Measurements from ENCODE around the gene SLC7A6OS.
A peak's percentile ranks its signal among the peaks of the same experiment; 100 is the strongest.

SLC7A6OS gene

GRCh38 chr16:68310774-68311511 lies at the start of gene SLC7A6OS, which contains the start of gene PRMT7:
Gene SLC7A6OS (minus strand): TSS chr16:68310946. CDS start chr16:68310926, 20 bp downstream.
Gene PRMT7 (plus strand): TSS chr16:68311019. CDS start chr16:68315980, 4,961 bp downstream.
- DNase-seq (ENCODE audit: low read depth) = peak; percentile 83

- no peak for DNase-seq (ENCODE audit: low read depth)
These were observed 48.8 kb upstream of the SLC7A6OS start for GRCh38 chr16:68359398-68360191.

GRCh38 chr16:68358951-68359350 lies 48.2 kb upstream of the SLC7A6OS start:
- DNase-seq (ENCODE audit: low read depth) = no peak

- DNase-seq (ENCODE audit: low read depth) = no peak
These were observed 47.2 kb upstream of the SLC7A6OS start for GRCh38 chr16:68357923-68358322.

GRCh38 chr16:68357521-68357922 lies 46.8 kb upstream of the SLC7A6OS start:
- DNase-seq (ENCODE audit: low read depth) = no peak

GRCh38 chr16:68356919-68357286 lies 46.2 kb upstream of the SLC7A6OS start:
- no peak for DNase-seq (ENCODE audit: low read depth)

- DNase-seq (ENCODE audit: low read depth) = peak; percentile 37
These were observed 45.6 kb upstream of the SLC7A6OS start for GRCh38 chr16:68356249-68356918.

GRCh38 chr16:68355447-68356248 lies 44.9 kb upstream of the SLC7A6OS start:
- DNase-seq (ENCODE audit: low read depth) = no peak

GRCh38 chr16:68354816-68355215 lies 44.1 kb upstream of the SLC7A6OS start:
- no peak for DNase-seq (ENCODE audit: low read depth)

GRCh38 chr16:68353366-68353765 lies 42.6 kb upstream of the SLC7A6OS start:
- DNase-seq (ENCODE audit: low read depth) = no peak

GRCh38 chr16:68351991-68352431 lies 41.3 kb upstream of the SLC7A6OS start:
- no peak for DNase-seq (ENCODE audit: low read depth)

GRCh38 chr16:68351463-68351862 lies 40.7 kb upstream of the SLC7A6OS start:
- no peak for DNase-seq (ENCODE audit: low read depth)

- DNase-seq (ENCODE audit: low read depth) = no peak
These were observed 40.1 kb upstream of the SLC7A6OS start for GRCh38 chr16:68350813-68351350.

- DNase-seq (ENCODE audit: low read depth) = no peak
These were observed 39.2 kb upstream of the SLC7A6OS start for GRCh38 chr16:68349838-68350410.

- DNase-seq (ENCODE audit: low read depth) = no peak
These were observed 38.1 kb upstream of the SLC7A6OS start for GRCh38 chr16:68348639-68349445.

- DNase-seq (ENCODE audit: low read depth) = no peak
These were observed 36.9 kb upstream of the SLC7A6OS start for GRCh38 chr16:68347605-68348004.

- DNase-seq (ENCODE audit: low read depth) = no peak
These were observed 36.2 kb upstream of the SLC7A6OS start for GRCh38 chr16:68346892-68347480.

GRCh38 chr16:68345958-68346635 lies 35.4 kb upstream of the SLC7A6OS start:
- DNase-seq (ENCODE audit: low read depth) = no peak

GRCh38 chr16:68345351-68345810 lies 34.6 kb upstream of the SLC7A6OS start:
- DNase-seq (ENCODE audit: low read depth) = no peak
